Measurements from ENCODE around the gene OR2C3. TPM values are rescaled to one million over a fixed set of nuclear protein-coding genes. Genes with fewer than 3 reads are reported as not detected.

The OR2C3 gene
- total RNA-seq, result not detected

- Histone ChIP-seq H3K27ac (no peak within 1 kb of the TSS), H3K36me3 (no peaks in the 10 kb centered on the region), H3K9me3 (no peaks in the 10 kb centered on the region), H3K4me1 (no peaks in the 10 kb centered on the region), H3K27me3 (no peaks in the 10 kb centered on the region), H3K4me3 (no peak within 1 kb of the TSS)
- TF ChIP-seq CTCF (IDR thresholded peaks at IDR 0.05), result no peak
- intact Hi-C loops (cut with DNase I), result no loop called here
- DNase-seq (ENCODE audit: low spot score in 2 of 2), result no peak
These were observed at the start of gene OR2C3 for GRCh38 chr1:247536340-247536739. Gene OR2C3, minus strand, starts transcription at chr1:247536440. Its CDS starts 3,929 bp downstream, at chr1:247532511.

- no peak for DNase-seq (ENCODE audit: low spot score in 2 of 2)
- intact Hi-C loops (cut with DNase I), result no loop called here
- no peaks in the 10 kb centered on the region for H3K9me3 ChIP-seq
- no peaks in the 10 kb centered on the region for H3K4me1 ChIP-seq
- H3K27me3 ChIP-seq, result no peaks in the 10 kb centered on the region
- no peak for TF ChIP-seq CTCF (IDR thresholded peaks at IDR 0.05)
- H3K36me3 ChIP-seq, result no peaks in the 10 kb centered on the region
- H3K4me3 ChIP-seq, result no peak overlapping the region
- H3K27ac ChIP-seq, result no peak overlapping the region
These were observed 42.8 kb upstream of the OR2C3 start for GRCh38 chr1:247578946-247579460.

GRCh38 chr1:247576514-247576913 is 40.3 kb upstream of the OR2C3 start:
- no peaks in the 10 kb centered on the region for H3K36me3 ChIP-seq
- TF ChIP-seq CTCF (IDR thresholded peaks at IDR 0.05), result no peak
- intact Hi-C loops (cut with DNase I), result no loop called here
- no peak for DNase-seq (ENCODE audit: low spot score in 2 of 2)
- H3K27me3 ChIP-seq, result no peaks in the 10 kb centered on the region
- H3K4me1 ChIP-seq, result no peaks in the 10 kb centered on the region
- no peak overlapping the region for H3K4me3 ChIP-seq
- H3K27ac ChIP-seq, result no peak overlapping the region
- H3K9me3 ChIP-seq, result no peaks in the 10 kb centered on the region

GRCh38 chr1:247574664-247575063 is 38.4 kb upstream of the OR2C3 start:
- DNase-seq (ENCODE audit: low spot score in 2 of 2), result no peak
- no peaks in the 10 kb centered on the region for H3K36me3 ChIP-seq
- H3K9me3 ChIP-seq, result peaks cover 0 to 4% of the 10 kb centered on the region in 2 donors
- no peaks in the 10 kb centered on the region for H3K4me1 ChIP-seq
- intact Hi-C loops (cut with DNase I), result no loop called here
- H3K27ac ChIP-seq, result no peak overlapping the region
- no peaks in the 10 kb centered on the region for H3K27me3 ChIP-seq
- TF ChIP-seq CTCF (IDR thresholded peaks at IDR 0.05), result no peak
- no peak overlapping the region for H3K4me3 ChIP-seq

- Histone ChIP-seq H3K4me1 (no peaks in the 10 kb centered on the region), H3K27ac (no peak overlapping the region), H3K36me3 (no peaks in the 10 kb centered on the region), H3K27me3 (no peaks in the 10 kb centered on the region), H3K9me3 (peaks cover 0 to 4% of the 10 kb centered on the region in 2 donors), H3K4me3 (no peak overlapping the region)
- intact Hi-C loops (cut with DNase I), result no loop called here
- TF ChIP-seq CTCF (IDR thresholded peaks at IDR 0.05), result no peak
- DNase-seq (ENCODE audit: low spot score in 2 of 2), result no peak
These were observed 38.0 kb upstream of the OR2C3 start for GRCh38 chr1:247574236-247574635.

- TF ChIP-seq CTCF (IDR thresholded peaks at IDR 0.05), result no peak
- no peaks in the 10 kb centered on the region for H3K27me3 ChIP-seq
- H3K9me3 ChIP-seq, result no peaks in the 10 kb centered on the region
- H3K4me3 ChIP-seq, result no peak overlapping the region
- H3K4me1 ChIP-seq, result no peaks in the 10 kb centered on the region
- no peak overlapping the region for H3K27ac ChIP-seq
- no peak for DNase-seq (ENCODE audit: low spot score in 2 of 2)
- H3K36me3 ChIP-seq, result no peaks in the 10 kb centered on the region
- intact Hi-C loops (cut with DNase I), result no loop called here
These were observed 26.0 kb upstream of the OR2C3 start for GRCh38 chr1:247562198-247562597.
